MCF 10A (cell line): ENCODE data around the gene CDHR2. TPM values are rescaled to one million over a fixed set of nuclear protein-coding genes. Genes with fewer than 3 reads are reported as not detected.
A peak's percentile ranks its signal among the peaks of the same experiment; 100 is the strongest.

Experiments
- BruUV-seq: library from RNA; stranded (reverse); fragments of 400-500 nt; replicated peaks from 2 replicates; lab custom pipeline; 2021; lab: Mats Ljungman, UMichigan
- CTCF ChIA-PET: fragments of 300-600 bp; sonication (Branson Sonifier 250); formaldehyde crosslinking; extraction: SDS; loops from one replicate; lab custom pipeline; 2021; ENCODE audit warnings: antibody characterized with exemption, inconsistent platforms; lab: Yijun Ruan, JAX
- POLR2A ChIA-PET: fragments of 300-600, 350-650 bp; sonication (Branson Sonifier 250); formaldehyde crosslinking; extraction: SDS; loops from one replicate; lab custom pipeline; 2020; ENCODE audit warnings: antibody characterized with exemption, inconsistent platforms; lab: Yijun Ruan, JAX
- DNase-seq: peaks from one replicate; pipeline ENCODE4 v3.0.0-alpha.2; 2018; ENCODE audit not compliant: unreplicated experiment
- H3K27ac Mint-ChIP-seq: one replicate; pipeline ENCODE4 v1.8.0; 2022; ENCODE audit warnings: mild to moderate bottlenecking, low read depth, mixed read lengths; ENCODE audit not compliant: unreplicated experiment
- H3K27me3 Mint-ChIP-seq: one replicate; pipeline ENCODE4 v1.8.0; 2022; ENCODE audit warnings: mixed read lengths; ENCODE audit not compliant: insufficient read depth, unreplicated experiment
- H3K36me3 Mint-ChIP-seq: one replicate; pipeline ENCODE4 v1.8.0; 2022; ENCODE audit warnings: mild to moderate bottlenecking, moderate library complexity, mixed read lengths; ENCODE audit not compliant: insufficient read depth, unreplicated experiment
- H3K4me1 Mint-ChIP-seq: one replicate; pipeline ENCODE4 v1.8.0; 2022; ENCODE audit warnings: mixed read lengths; ENCODE audit not compliant: insufficient read depth, unreplicated experiment
- H3K4me3 Mint-ChIP-seq: one replicate; pipeline ENCODE4 v1.8.0; 2022; ENCODE audit warnings: mild to moderate bottlenecking, moderate library complexity, mixed read lengths; ENCODE audit not compliant: unreplicated experiment
- H3K9me3 Mint-ChIP-seq: one replicate; pipeline ENCODE4 v1.8.0; 2022; ENCODE audit warnings: mixed read lengths; ENCODE audit not compliant: unreplicated experiment
- intact Hi-C: fragments of 100-400 bp; cut with micrococcal nuclease; formaldehyde crosslinking; loops from 2 replicates; pipeline ENCODE4 v1.14.1; 2022
- total RNA-seq: library from RNA; stranded (reverse); gene quantifications from 2 replicates; pipeline ENCODE4 v1.2.3, GENCODE V29; 2022
- TF ChIP-seq, protein P1 (sequence below): fragments of 200-600 bp; IDR thresholded peaks from one replicate; pipeline ENCODE4 v1.8.0; 2022; ENCODE audit warnings: antibody characterized with exemption, mild to moderate bottlenecking; ENCODE audit not compliant: unreplicated experiment

The CDHR2 gene
- total RNA-seq, 1 experiment from 2014 or later = 0.09 TPM

DNA sequence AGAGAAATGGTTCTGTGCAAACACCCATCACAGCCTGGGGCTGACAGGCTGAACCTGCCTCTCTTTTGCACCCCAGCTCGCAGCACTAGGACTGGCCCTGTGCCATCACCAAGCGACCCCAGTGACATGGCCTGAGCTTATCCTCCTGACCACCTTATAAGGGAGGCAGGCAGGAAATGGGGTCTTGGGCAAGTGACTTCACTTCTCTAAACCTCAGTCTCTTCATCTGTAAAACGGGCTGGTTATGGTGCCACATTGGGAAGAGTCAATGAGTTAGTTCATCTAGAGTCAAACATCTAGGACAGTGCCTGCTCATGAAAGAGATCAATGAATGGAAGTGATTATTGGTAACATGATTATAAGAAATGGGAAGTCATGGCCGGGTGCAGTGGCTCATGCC, 75.0 kb downstream of the CDHR2 start:
- Mint-ChIP-seq H3K4me3 (no peak overlapping the region), H3K27me3 (peaks cover 14% of the 10 kb centered on the region), H3K27ac (no peak overlapping the region), H3K36me3 (no peaks in the 10 kb centered on the region), H3K4me1 (peaks cover 16% of the 10 kb centered on the region), H3K9me3 (no peaks in the 10 kb centered on the region)
- TF ChIP-seq, protein P1, sequence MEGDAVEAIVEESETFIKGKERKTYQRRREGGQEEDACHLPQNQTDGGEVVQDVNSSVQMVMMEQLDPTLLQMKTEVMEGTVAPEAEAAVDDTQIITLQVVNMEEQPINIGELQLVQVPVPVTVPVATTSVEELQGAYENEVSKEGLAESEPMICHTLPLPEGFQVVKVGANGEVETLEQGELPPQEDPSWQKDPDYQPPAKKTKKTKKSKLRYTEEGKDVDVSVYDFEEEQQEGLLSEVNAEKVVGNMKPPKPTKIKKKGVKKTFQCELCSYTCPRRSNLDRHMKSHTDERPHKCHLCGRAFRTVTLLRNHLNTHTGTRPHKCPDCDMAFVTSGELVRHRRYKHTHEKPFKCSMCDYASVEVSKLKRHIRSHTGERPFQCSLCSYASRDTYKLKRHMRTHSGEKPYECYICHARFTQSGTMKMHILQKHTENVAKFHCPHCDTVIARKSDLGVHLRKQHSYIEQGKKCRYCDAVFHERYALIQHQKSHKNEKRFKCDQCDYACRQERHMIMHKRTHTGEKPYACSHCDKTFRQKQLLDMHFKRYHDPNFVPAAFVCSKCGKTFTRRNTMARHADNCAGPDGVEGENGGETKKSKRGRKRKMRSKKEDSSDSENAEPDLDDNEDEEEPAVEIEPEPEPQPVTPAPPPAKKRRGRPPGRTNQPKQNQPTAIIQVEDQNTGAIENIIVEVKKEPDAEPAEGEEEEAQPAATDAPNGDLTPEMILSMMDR = no peak
- BruUV-seq = no TSS peak
- ChIA-PET POLR2A (no interaction called here), CTCF (interaction anchor here (0.6 kb wide), 1 partner anchor 88 kb away, joined by 3 read pairs; no protein-coding TSS in a partner anchor)
- intact Hi-C loops = no loop called here
- DNase-seq = no peak

DNA sequence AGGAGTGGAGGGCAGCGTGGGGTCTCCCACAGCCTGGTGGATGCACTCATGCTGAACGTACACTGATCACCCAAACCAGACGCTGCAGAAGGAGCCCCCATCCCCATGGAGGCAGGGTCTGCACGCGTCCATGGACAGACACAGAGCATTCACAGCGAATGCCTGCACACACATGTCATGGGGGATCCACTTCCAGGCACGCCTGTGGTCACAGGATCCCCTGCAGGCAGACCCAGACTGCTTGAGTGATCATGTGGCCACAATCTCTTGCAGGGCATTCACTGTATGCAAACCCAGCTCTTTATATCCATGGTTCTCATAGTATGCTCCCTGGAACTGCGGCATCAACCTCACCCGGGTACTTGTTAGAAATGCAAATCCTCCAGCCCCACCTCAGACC, 75.8 kb downstream of the CDHR2 start:
- POLR2A ChIA-PET = interaction anchor here (0.6 to 0.8 kb wide), 2 partner anchors 22 to 177 kb away, joined by 3 read pairs; partner anchors contain the start of gene TSPAN17
- TF ChIP-seq, protein P1 = no peak
- Mint-ChIP-seq H3K27ac (no peak overlapping the region), H3K9me3 (no peaks in the 10 kb centered on the region), H3K4me1 (peaks cover 16% of the 10 kb centered on the region), H3K27me3 (peaks cover 12% of the 10 kb centered on the region), H3K36me3 (no peaks in the 10 kb centered on the region), H3K4me3 (no peak overlapping the region)
- no TSS peak for BruUV-seq
- CTCF ChIA-PET = interaction anchor here (0.6 to 1.1 kb wide), 3 partner anchors 22 to 766 kb away, joined by 4 to 7 read pairs (median 5); partner anchors contain the start of gene TSPAN17
- no peak for DNase-seq
- intact Hi-C loops = no loop called here

DNA sequence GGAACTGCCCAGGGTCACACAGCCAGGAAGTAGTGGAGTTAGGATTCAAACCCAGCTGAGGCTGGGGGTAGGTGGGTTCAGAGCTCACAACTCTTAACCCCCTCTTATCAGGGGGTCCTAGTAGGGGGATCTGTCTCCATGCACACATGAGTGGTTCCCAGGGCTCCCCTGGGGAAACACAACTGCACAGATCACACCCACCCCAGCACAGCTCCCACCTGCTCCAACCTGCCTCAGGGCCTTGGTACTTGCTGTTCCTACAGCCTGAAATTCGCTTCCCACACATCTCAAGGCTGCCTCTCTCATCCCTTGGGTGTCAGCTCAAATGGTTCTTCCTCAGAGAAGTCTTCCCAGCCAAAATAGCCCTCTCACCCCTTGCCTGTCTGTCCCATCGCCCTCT, 76.4 kb downstream of the CDHR2 start:
- H3K36me3 Mint-ChIP-seq = no peaks in the 10 kb centered on the region
- intact Hi-C loops = no loop called here
- DNase-seq = no peak
- H3K9me3 Mint-ChIP-seq = no peaks in the 10 kb centered on the region
- peaks cover 9% of the 10 kb centered on the region for H3K27me3 Mint-ChIP-seq
- H3K4me1 Mint-ChIP-seq = peaks cover 16% of the 10 kb centered on the region
- BruUV-seq = no TSS peak
- H3K4me3 Mint-ChIP-seq = no peak overlapping the region
- ChIA-PET CTCF (interaction anchor here (0.6 to 1.1 kb wide), 3 partner anchors 21 to 765 kb away, joined by 4 to 7 read pairs (median 5); partner anchors contain the start of gene TSPAN17), POLR2A (interaction anchor here (0.6 to 1.0 kb wide), 4 partner anchors 21 to 726 kb away, joined by 3 to 4 read pairs (median 3); partner anchors contain the start of genes LMAN2 and TSPAN17)
- TF ChIP-seq, protein P1 = no peak
- no peak overlapping the region for H3K27ac Mint-ChIP-seq

DNA sequence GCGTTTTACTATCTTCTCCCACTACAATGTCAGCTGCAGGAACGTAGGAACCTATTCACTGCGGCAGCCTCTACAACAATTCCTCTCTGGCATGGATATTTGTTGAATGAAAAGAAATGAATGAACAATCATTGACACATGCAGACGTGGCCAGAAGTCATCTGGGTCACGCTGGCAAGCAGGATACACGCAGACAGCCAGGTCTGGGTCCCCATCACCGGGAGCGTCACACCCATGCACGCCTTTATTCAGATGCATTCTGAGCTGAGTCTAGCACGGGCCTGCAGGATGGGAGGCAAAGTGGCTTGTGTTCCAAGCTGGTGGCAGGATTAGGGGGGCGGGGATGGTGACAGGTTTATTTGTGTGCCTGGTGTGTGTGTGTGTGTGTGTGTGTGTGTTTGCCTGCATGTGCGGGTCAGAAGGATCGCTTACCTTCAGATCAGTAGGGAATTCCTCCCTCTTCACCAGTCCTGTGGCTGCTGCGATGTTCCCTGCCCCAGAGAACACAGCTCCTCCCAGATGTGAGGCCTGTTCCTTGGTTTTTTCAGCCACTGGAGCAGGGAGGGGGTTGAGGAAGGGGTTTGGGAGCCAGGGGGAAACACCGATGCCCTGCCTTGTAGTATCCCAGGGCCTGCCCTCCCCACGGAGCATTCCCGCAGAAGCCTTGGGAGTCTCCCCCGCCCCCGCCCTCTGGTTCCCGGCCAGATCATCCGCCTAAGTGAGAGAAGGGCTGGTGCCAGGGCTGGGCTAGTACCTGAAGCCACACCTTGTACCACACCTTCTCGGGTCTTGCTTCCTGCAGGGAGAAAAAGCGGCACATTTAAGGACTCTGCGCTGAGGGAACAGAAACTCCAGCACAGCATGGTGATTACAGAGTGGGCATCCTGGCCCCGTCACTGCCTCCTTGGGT, 77.1 kb downstream of the CDHR2 start:
- POLR2A ChIA-PET = interaction anchor here (0.8 to 1.4 kb wide), 3 partner anchors 21 to 725 kb away, joined by 3 to 4 read pairs (median 4); partner anchors contain the start of genes LMAN2 and TSPAN17
- CTCF ChIA-PET = interaction anchor here (0.8 kb wide), 1 partner anchor 15 kb away, joined by 3 read pairs; no protein-coding TSS in a partner anchor
- no TSS peak for BruUV-seq
- no peaks in the 10 kb centered on the region for H3K9me3 Mint-ChIP-seq
- DNase-seq = peak; percentile 71
- H3K27me3 Mint-ChIP-seq = peaks cover 11% of the 10 kb centered on the region
- H3K4me3 Mint-ChIP-seq = no peak overlapping the region
- H3K36me3 Mint-ChIP-seq = no peaks in the 10 kb centered on the region
- H3K4me1 Mint-ChIP-seq = peaks cover 16% of the 10 kb centered on the region
- intact Hi-C loops = no loop called here
- H3K27ac Mint-ChIP-seq = no peak overlapping the region
- TF ChIP-seq, protein P1 = no peak
